ENCODE results near the gene CHST3.

- TF ChIP-seq, protein P1, sequence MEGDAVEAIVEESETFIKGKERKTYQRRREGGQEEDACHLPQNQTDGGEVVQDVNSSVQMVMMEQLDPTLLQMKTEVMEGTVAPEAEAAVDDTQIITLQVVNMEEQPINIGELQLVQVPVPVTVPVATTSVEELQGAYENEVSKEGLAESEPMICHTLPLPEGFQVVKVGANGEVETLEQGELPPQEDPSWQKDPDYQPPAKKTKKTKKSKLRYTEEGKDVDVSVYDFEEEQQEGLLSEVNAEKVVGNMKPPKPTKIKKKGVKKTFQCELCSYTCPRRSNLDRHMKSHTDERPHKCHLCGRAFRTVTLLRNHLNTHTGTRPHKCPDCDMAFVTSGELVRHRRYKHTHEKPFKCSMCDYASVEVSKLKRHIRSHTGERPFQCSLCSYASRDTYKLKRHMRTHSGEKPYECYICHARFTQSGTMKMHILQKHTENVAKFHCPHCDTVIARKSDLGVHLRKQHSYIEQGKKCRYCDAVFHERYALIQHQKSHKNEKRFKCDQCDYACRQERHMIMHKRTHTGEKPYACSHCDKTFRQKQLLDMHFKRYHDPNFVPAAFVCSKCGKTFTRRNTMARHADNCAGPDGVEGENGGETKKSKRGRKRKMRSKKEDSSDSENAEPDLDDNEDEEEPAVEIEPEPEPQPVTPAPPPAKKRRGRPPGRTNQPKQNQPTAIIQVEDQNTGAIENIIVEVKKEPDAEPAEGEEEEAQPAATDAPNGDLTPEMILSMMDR (IDR thresholded peaks at IDR 0.05): no peak
- TF ChIP-seq POLR2A (IDR thresholded peaks at IDR 0.05) (no peak), POLR2AphosphoS5 (IDR thresholded peaks at IDR 0.05; ENCODE audit: insufficient read depth in 1 of 2, low read depth in 1 of 2) (no peak)
Observed at GRCh38 chr10:72015841-72016240, 51.6 kb downstream of the CHST3 start.
